Measurements from ENCODE around the gene MIPEP.

MIPEP gene

GRCh38 chr13:23868521-23868920 lies 20.7 kb downstream of the MIPEP start:
- TF ChIP-seq CTCF (IDR thresholded peaks at IDR 0.05; ENCODE audit: control insufficient read depth, extremely low read depth, insufficient read depth): no peak
- no peak for DNase-seq (ENCODE audit: low read depth)
- H3K4me3 ChIP-seq (ENCODE audit: low read depth, low read length): no peak overlapping the region

- H3K4me3 ChIP-seq (ENCODE audit: low read depth, low read length): no peak overlapping the region
- no peak for DNase-seq (ENCODE audit: low read depth)
- no peak for TF ChIP-seq CTCF (IDR thresholded peaks at IDR 0.05; ENCODE audit: control insufficient read depth, extremely low read depth, insufficient read depth)
These were observed 22.1 kb downstream of the MIPEP start for GRCh38 chr13:23867027-23867491.

GRCh38 chr13:23866420-23867026 lies 22.7 kb downstream of the MIPEP start:
- H3K4me3 ChIP-seq (ENCODE audit: low read depth, low read length): no peak overlapping the region
- no peak for DNase-seq (ENCODE audit: low read depth)
- TF ChIP-seq CTCF (IDR thresholded peaks at IDR 0.05; ENCODE audit: control insufficient read depth, extremely low read depth, insufficient read depth): no peak

- no peak for TF ChIP-seq CTCF (IDR thresholded peaks at IDR 0.05; ENCODE audit: control insufficient read depth, extremely low read depth, insufficient read depth)
- DNase-seq (ENCODE audit: low read depth): no peak
- no peak overlapping the region for H3K4me3 ChIP-seq (ENCODE audit: low read depth, low read length)
These were observed 23.3 kb downstream of the MIPEP start for GRCh38 chr13:23865906-23866305.

GRCh38 chr13:23865026-23865425 lies 24.2 kb downstream of the MIPEP start:
- TF ChIP-seq CTCF (IDR thresholded peaks at IDR 0.05; ENCODE audit: control insufficient read depth, extremely low read depth, insufficient read depth): no peak
- no peak for DNase-seq (ENCODE audit: low read depth)
- no peak overlapping the region for H3K4me3 ChIP-seq (ENCODE audit: low read depth, low read length)

GRCh38 chr13:23861310-23861709 lies 27.9 kb downstream of the MIPEP start:
- DNase-seq (ENCODE audit: low read depth): no peak
- H3K4me3 ChIP-seq (ENCODE audit: low read depth, low read length): no peak overlapping the region
- TF ChIP-seq CTCF (IDR thresholded peaks at IDR 0.05; ENCODE audit: control insufficient read depth, extremely low read depth, insufficient read depth): no peak

- H3K4me3 ChIP-seq (ENCODE audit: low read depth, low read length): no peak overlapping the region
- no peak for DNase-seq (ENCODE audit: low read depth)
- no peak for TF ChIP-seq CTCF (IDR thresholded peaks at IDR 0.05; ENCODE audit: control insufficient read depth, extremely low read depth, insufficient read depth)
These were observed 29.3 kb downstream of the MIPEP start for GRCh38 chr13:23859904-23860303.

Data from LNCaP clone FGC (cell line).